WERI-Rb-1 (cell line): Measurements from ENCODE around the gene AP5Z1.

Experiments used
- DNase-seq: peaks from one replicate; pipeline ENCODE4 v3.0.0-alpha.2; 2020
- H3K27ac ChIP-seq: fragments of 250-450 bp; sonication (Bioruptor Pico); 2 replicates; pipeline ENCODE4 v1.5.1; 2020; ENCODE audit warnings: mild to moderate bottlenecking, moderate library complexity
- H3K27me3 ChIP-seq: fragments of 250-450 bp; sonication (Bioruptor Pico); 2 replicates; pipeline ENCODE4 v1.5.1; 2021; ENCODE audit warnings: mild to moderate bottlenecking, low read depth, moderate library complexity; ENCODE audit not compliant: insufficient read depth, severe bottlenecking
- H3K36me3 ChIP-seq: fragments of 250-450 bp; sonication (Bioruptor Pico); 2 replicates; pipeline ENCODE4 v1.5.1; 2020; ENCODE audit warnings: mild to moderate bottlenecking, moderate library complexity
- H3K4me3 ChIP-seq: 2 replicates; pipeline ENCODE4 v1.5.1; 2011; ENCODE audit warnings: low read depth, mild to moderate bottlenecking, control low read depth, low read length
- H3K9me3 ChIP-seq: fragments of 250-450 bp; sonication (Bioruptor Pico); 2 replicates; pipeline ENCODE4 v1.5.1; 2021; ENCODE audit warnings: mild to moderate bottlenecking, moderate library complexity; ENCODE audit not compliant: severe bottlenecking
- CTCF ChIP-seq: IDR thresholded peaks from 2 replicates; pipeline ENCODE4 v1.5.1; 2011; ENCODE audit warnings: low read depth, mild to moderate bottlenecking, control low read depth, inconsistent platforms, low read length

The AP5Z1 gene

GRCh38 chr7:4833176-4833575, 57.8 kb downstream of the AP5Z1 start:
- no peak for TF ChIP-seq CTCF
- no peaks in the 10 kb centered on the region for H3K27me3 ChIP-seq
- H3K9me3 ChIP-seq: no peaks in the 10 kb centered on the region
- no peak overlapping the region for H3K4me3 ChIP-seq
- no peak overlapping the region for H3K27ac ChIP-seq
- peaks cover 35% of the 10 kb centered on the region for H3K36me3 ChIP-seq
- DNase-seq: no peak

GRCh38 chr7:4833691-4834600, 58.5 kb downstream of the AP5Z1 start:
- TF ChIP-seq CTCF: no peak
- Histone ChIP-seq H3K27me3 (no peaks in the 10 kb centered on the region), H3K4me3 (no peak overlapping the region), H3K36me3 (peaks cover 35% of the 10 kb centered on the region), H3K27ac (no peak overlapping the region), H3K9me3 (no peaks in the 10 kb centered on the region)
- no peak for DNase-seq

- no peak for TF ChIP-seq CTCF
- DNase-seq: no peak
Observed at GRCh38 chr7:4834601-4835397, 59.4 kb downstream of the AP5Z1 start.

GRCh38 chr7:4835398-4836205, 60.2 kb downstream of the AP5Z1 start:
- H3K9me3 ChIP-seq: no peaks in the 10 kb centered on the region

More at GRCh38 chr7:4834601-4835397, 59.4 kb downstream of the AP5Z1 start:
- Histone ChIP-seq H3K36me3 (peaks cover 30% of the 10 kb centered on the region), H3K4me3 (no peak overlapping the region), H3K27ac (no peak overlapping the region), H3K9me3 (no peaks in the 10 kb centered on the region), H3K27me3 (no peaks in the 10 kb centered on the region)

More at GRCh38 chr7:4835398-4836205, 60.2 kb downstream of the AP5Z1 start:
- Histone ChIP-seq H3K4me3 (no peak overlapping the region), H3K36me3 (peaks cover 27% of the 10 kb centered on the region), H3K27me3 (no peaks in the 10 kb centered on the region), H3K27ac (no peak overlapping the region)
- TF ChIP-seq CTCF: no peak
- no peak for DNase-seq
